Ovary (tissue), 9 donors: ENCODE measurements around the gene EPX. TPM values are rescaled to one million over a fixed set of nuclear protein-coding genes. Genes with fewer than 3 reads are reported as not detected.

ENCODE experiments used
- DNase-seq, 5 donors: peaks; one replicate each; pipeline ENCODE4 v3.0.0-alpha.2; 2019 to 2020
- H3K27ac ChIP-seq, 2 donors: fragments of 200-600 bp; one replicate each; pipeline versions ENCODE4 v1.5.1 to v1.8.0; 2019 to 2022
- H3K27me3 ChIP-seq: fragments of 200-600 bp; one replicate; pipeline ENCODE4 v1.8.0; 2022
- H3K36me3 ChIP-seq: fragments of 200-600 bp; sonication (generic); one replicate; pipeline ENCODE4 v1.5.1; 2019
- H3K4me1 ChIP-seq: one replicate; pipeline ENCODE4 v1.8.1; 2013; ENCODE audit warnings: mild to moderate bottlenecking, moderate library complexity; ENCODE audit not compliant: insufficient read depth
- H3K4me3 ChIP-seq: fragments of 200-600 bp; sonication (generic); one replicate; pipeline ENCODE4 v1.5.1; 2017
- H3K9me3 ChIP-seq, 2 donors: fragments of 200-600 bp in 1 of 2; sonication (generic) in 1 of 2; one replicate each; pipeline versions ENCODE4 v1.5.1 to v1.8.1; 2013 to 2019; ENCODE audit warnings: mild to moderate bottlenecking in 1 of 2, moderate library complexity in 1 of 2
- EP300 ChIP-seq: sonication (generic); formaldehyde crosslinking; IDR thresholded peaks from one replicate; pipeline ENCODE4 v1.6.1; 2017; ENCODE audit warnings: antibody characterized with exemption
- POLR2A ChIP-seq: fragments of 450-650 bp; IDR thresholded peaks from one replicate; pipeline ENCODE4 v1.6.1; 2017; ENCODE audit warnings: antibody characterized with exemption, mild to moderate bottlenecking, moderate library complexity
- WGBS, 3 donors: extraction: QIAGEN DNeasy Blood & Tissue Kit in 1 of 3; methylation state at CpG; one replicate each; pipeline versions ENCODE4 v1.1.5 to v1.1.7; 2013 to 2017; 5-methylcytosine and 5-hydroxymethylcytosine counted together
- intact Hi-C, 4 donors: fragments of 100-400 bp; cut with DNase I; formaldehyde crosslinking; loops; one replicate each; pipeline versions ENCODE4 v1.11.0 to v1.15.1; 2022 to 2023
- polyA plus RNA-seq, 2 donors: library from polyadenylated mRNA; stranded (reverse); fragments of 200-250 nt in 1 of 2; fragments of 350-450 nt in 1 of 2; fragmentation: Illumina TruSeq in 1 of 2; extraction: RNeasy Lipid Tissue Mini Kit (QIAGEN cat#74804) in 1 of 2; gene quantifications; one replicate each; pipeline ENCODE4 v1.2.3, GENCODE V29; 2013 to 2014
- total RNA-seq, 7 donors: library from RNA; depleted of rRNA in 2 of 7; stranded (reverse); fragments of >200 nt in 2 of 7; fragmentation: NEBNext Ultra II Directional in 3 of 7; extraction: Animal tissue kit (Norgen Biotek cat#: 25700) in 3 of 7; gene quantifications; one replicate each; pipeline versions ENCODE4 v1.1.0 to v1.2.4, GENCODE V29; 2016 to 2023
- TF ChIP-seq, protein P1 (sequence below), 3 donors: fragments of 450-650 bp in 2 of 3; fragments of 200-600 bp in 1 of 3; IDR thresholded peaks; one replicate each; pipeline versions ENCODE4 v1.5.1 to v1.8.0; 2016 to 2022; ENCODE audit warnings: antibody characterized with exemption in 3 of 3, mild to moderate bottlenecking in 1 of 3
- donor health status: DM: no; HTN: no; CAD: no; lungs with moderate emphysema.
- donor health status: DM: no; HTN: no; CAD: no.
- donor health status: Bipolar disorder and iron deficiency.
- donor health status: DM: yes; HTN: yes; CAD: no.
- donor health status: DM: no; HTN: no; CAD: no.
- donor health status: DM: yes; HTN: yes; CAD: no.

EPX gene
- total and polyA plus RNA-seq, 9 donors, result not detected

DNA sequence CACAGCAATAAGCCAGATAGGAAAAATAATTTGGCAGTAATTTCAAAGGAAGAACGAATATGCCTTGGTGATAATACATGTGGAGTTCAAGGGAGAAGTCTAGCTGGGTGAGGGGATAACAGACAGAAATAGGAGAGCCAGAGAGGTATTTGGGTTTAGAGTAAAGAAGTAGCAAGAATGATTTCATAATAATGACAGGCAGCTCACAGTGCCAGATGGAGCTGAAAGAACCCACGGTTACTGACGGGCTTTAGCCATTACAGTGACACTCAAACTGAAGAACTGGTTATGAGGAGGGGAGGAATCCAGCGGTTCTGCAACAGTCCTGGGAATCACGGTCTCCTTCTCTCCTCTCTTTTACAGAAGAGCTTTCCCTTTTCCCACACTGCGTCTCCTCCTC, 42.1 kb upstream of the EPX start:
- Histone ChIP-seq H3K9me3 (no peaks in the 10 kb centered on the region), H3K27me3 (no peaks in the 10 kb centered on the region), H3K4me3 (no peak overlapping the region), H3K27ac (no peak overlapping the region), H3K36me3 (no peaks in the 10 kb centered on the region), H3K4me1 (no peaks in the 10 kb centered on the region)
- DNase-seq, result no peak
- 28 to 37% (median 32%) methylated on average over 6 of the region's 6 CpGs for WGBS, 3 donors
- intact Hi-C loops, result no loop called here
- TF ChIP-seq POLR2A (no peak), EP300 (no peak)
- TF ChIP-seq, protein P1, sequence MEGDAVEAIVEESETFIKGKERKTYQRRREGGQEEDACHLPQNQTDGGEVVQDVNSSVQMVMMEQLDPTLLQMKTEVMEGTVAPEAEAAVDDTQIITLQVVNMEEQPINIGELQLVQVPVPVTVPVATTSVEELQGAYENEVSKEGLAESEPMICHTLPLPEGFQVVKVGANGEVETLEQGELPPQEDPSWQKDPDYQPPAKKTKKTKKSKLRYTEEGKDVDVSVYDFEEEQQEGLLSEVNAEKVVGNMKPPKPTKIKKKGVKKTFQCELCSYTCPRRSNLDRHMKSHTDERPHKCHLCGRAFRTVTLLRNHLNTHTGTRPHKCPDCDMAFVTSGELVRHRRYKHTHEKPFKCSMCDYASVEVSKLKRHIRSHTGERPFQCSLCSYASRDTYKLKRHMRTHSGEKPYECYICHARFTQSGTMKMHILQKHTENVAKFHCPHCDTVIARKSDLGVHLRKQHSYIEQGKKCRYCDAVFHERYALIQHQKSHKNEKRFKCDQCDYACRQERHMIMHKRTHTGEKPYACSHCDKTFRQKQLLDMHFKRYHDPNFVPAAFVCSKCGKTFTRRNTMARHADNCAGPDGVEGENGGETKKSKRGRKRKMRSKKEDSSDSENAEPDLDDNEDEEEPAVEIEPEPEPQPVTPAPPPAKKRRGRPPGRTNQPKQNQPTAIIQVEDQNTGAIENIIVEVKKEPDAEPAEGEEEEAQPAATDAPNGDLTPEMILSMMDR (IDR thresholded peaks at IDR 0.05), result no peak

DNA sequence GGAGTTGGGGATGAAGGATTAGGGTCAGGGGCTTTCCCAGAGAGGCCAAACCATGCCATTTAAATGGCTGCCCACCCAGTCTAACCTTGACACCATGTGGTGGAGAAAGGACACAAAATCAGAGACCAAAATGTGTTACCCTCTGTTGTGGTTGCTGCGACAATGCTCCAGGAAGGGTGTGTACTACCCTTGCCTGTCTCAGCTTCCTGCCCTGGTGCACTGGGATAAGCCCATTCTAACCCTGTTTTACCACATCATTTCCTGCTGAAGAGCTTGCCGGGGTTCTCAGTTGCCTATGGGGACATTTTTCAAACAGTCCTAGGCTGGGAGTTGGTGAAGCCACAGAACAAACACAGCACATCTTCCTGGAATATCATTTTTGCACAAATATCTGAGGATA, 39.5 kb upstream of the EPX start:
- Histone ChIP-seq H3K4me3 (no peak overlapping the region), H3K4me1 (no peaks in the 10 kb centered on the region), H3K27ac (no peak overlapping the region), H3K36me3 (no peaks in the 10 kb centered on the region), H3K9me3 (no peaks in the 10 kb centered on the region), H3K27me3 (no peaks in the 10 kb centered on the region)
- 69 to 73% (median 71%) methylated on average over 2 of the region's 2 CpGs for WGBS, 3 donors
- TF ChIP-seq POLR2A (no peak), EP300 (no peak)
- TF ChIP-seq, protein P1 (IDR thresholded peaks at IDR 0.05), result no peak
- intact Hi-C loops, result no loop called here
- DNase-seq, result no peak

DNA sequence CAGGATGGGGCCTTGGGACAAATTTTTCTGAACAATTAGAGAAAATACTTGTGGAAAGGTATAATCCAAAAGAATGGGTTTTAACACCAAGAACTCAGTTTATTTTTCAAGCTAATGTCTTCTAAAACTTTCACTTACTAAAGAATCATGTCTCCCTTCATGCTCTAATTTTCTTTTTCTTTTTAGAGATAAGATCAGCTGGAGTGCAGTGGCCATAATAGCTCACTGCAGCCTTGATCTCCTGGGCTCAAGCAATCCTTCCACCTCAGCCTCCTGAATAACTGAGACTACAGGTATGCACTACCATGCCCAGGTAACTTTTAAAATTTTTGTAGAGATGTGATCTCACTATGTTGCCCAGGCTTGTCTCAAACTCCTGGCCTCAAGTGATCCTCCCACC, 38.9 kb upstream of the EPX start:
- DNase-seq, result no peak
- Histone ChIP-seq H3K9me3 (no peaks in the 10 kb centered on the region), H3K36me3 (no peaks in the 10 kb centered on the region), H3K27me3 (no peaks in the 10 kb centered on the region), H3K4me3 (no peak overlapping the region), H3K27ac (no peak overlapping the region), H3K4me1 (no peaks in the 10 kb centered on the region)
- no peak for TF ChIP-seq EP300
- TF ChIP-seq, protein P1 (IDR thresholded peaks at IDR 0.05), result no peak
- no peak for TF ChIP-seq POLR2A
- intact Hi-C loops, result no loop called here

DNA sequence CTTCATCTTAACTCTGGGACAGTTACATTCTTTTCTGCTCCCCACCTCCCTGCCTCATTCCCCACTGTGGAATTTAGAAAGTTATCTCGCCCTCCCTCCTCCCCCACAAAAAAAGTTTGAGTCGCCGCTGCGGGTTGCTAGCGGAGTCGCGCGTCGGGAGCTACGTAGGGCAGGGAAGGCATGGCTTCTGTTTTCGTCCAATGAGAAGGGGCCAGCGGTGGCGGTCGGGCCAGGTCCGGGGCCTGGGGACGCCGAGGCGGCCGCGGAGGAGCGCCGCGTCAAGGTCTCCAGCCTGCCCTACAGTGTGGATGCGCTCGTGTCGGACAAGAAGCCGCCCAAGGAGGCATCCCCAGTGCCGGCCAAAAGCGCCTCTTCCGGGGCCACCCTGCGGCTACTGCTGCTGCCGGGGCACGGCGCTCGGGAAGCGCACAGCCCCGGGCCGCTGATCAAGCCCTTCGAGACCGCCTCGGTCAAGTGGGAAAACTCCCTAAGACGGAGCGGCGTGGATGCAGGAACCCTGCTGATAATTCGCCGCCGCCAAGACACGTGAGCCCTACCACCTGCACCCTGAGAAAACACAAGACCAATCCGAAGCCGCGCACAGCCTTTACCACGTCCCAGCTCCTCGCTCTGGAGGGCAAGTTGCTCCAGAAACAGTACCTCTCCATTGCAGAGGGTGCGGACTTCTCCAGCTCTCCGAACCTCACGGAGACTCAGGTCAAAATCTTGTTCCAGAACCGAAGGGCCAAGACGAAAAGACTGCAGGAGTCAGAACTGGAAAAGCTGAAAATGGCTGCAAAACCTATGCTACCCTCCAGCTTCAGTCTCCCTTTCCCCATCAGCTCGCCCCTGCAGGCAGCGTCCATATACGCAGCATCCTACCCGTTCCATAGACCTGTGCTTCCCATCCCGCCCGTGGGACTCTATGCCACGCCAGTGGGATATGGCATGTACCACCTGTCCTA, 35.4 kb upstream of the EPX start:
- Histone ChIP-seq H3K27ac (no peak overlapping the region), H3K36me3 (no peaks in the 10 kb centered on the region), H3K4me3 (no peak overlapping the region), H3K27me3 (no peaks in the 10 kb centered on the region), H3K4me1 (no peaks in the 10 kb centered on the region), H3K9me3 (no peaks in the 10 kb centered on the region)
- 1 to 3% (median 2%) methylated on average over 65 of the region's 65 CpGs for WGBS, 3 donors
- no peak for DNase-seq
- intact Hi-C loops, result no loop called here
- TF ChIP-seq EP300, result no peak
- TF ChIP-seq, protein P1 (IDR thresholded peaks at IDR 0.05), result no peak
- no peak for TF ChIP-seq POLR2A
